HG03103 (cell line): ENCODE data around the gene KIF4A.
"Not testable (repeated sequence)": the region's sequence is repeated elsewhere in the genome, so short reads cannot be mapped to it uniquely, and the experiment has no call there.

ENCODE experiments used
- ATAC-seq: cut with Tn5 transposase; IDR thresholded peaks from one replicate; pipeline ENCODE4 v1.9.1; 2021; ENCODE audit warnings: low read depth; ENCODE audit not compliant: unreplicated experiment

KIF4A gene

GRCh38 chrX:70280573-70280972 is 9.3 kb upstream of the KIF4A start:
- ATAC-seq = no peak

- ATAC-seq = no peak
Measured at GRCh38 chrX:70281951-70282350, 8.0 kb upstream of the KIF4A start, which contains the start of gene RAB41. RAB41 (plus strand) TSS chrX:70282172; CDS start chrX:70282218, 46 bp downstream.

- ATAC-seq = no peak
Measured at GRCh38 chrX:70289168-70289792, 624 bp upstream of the KIF4A start.

- no peak for ATAC-seq
Measured at GRCh38 chrX:70292788-70293187, 2.9 kb downstream of the KIF4A start.

GRCh38 chrX:70293621-70294020 is 3.7 kb downstream of the KIF4A start:
- ATAC-seq = no peak

- ATAC-seq = no peak
Measured at GRCh38 chrX:70301716-70302115, 11.8 kb downstream of the KIF4A start.

GRCh38 chrX:70313503-70313902 is 23.6 kb downstream of the KIF4A start:
- ATAC-seq = no peak

GRCh38 chrX:70322784-70323183 is 32.9 kb downstream of the KIF4A start:
- ATAC-seq = no peak

GRCh38 chrX:70323628-70324027 is 33.7 kb downstream of the KIF4A start:
- ATAC-seq = not testable (repeated sequence)

- ATAC-seq = no peak
Measured at GRCh38 chrX:70324326-70324725, 34.4 kb downstream of the KIF4A start.

- ATAC-seq = no peak
Measured at GRCh38 chrX:70331161-70331560, 41.3 kb downstream of the KIF4A start.

GRCh38 chrX:70332600-70332999 is 42.7 kb downstream of the KIF4A start:
- ATAC-seq = no peak

GRCh38 chrX:70336767-70337166 is 46.9 kb downstream of the KIF4A start:
- ATAC-seq = peak; percentile 99

- ATAC-seq = no peak
Measured at GRCh38 chrX:70338290-70338689, 48.4 kb downstream of the KIF4A start.

GRCh38 chrX:70343435-70343834 is 53.5 kb downstream of the KIF4A start:
- no peak for ATAC-seq

- ATAC-seq = no peak
Measured at GRCh38 chrX:70346418-70347070, 56.6 kb downstream of the KIF4A start.

GRCh38 chrX:70348825-70349224 is 58.9 kb downstream of the KIF4A start:
- ATAC-seq = not testable (repeated sequence)

GRCh38 chrX:70349367-70350125 is 59.6 kb downstream of the KIF4A start:
- ATAC-seq = not testable (repeated sequence)

GRCh38 chrX:70352496-70352895 is 62.6 kb downstream of the KIF4A start:
- no peak for ATAC-seq

- no peak for ATAC-seq
Measured at GRCh38 chrX:70353514-70353913, 63.6 kb downstream of the KIF4A start.

GRCh38 chrX:70354716-70355115 is 64.8 kb downstream of the KIF4A start:
- ATAC-seq = no peak

- ATAC-seq = no peak
Measured at GRCh38 chrX:70359458-70359857, 69.6 kb downstream of the KIF4A start.
